Measurements from ENCODE around the gene DNAH14. TPM values are rescaled to one million over a fixed set of nuclear protein-coding genes. Genes with fewer than 3 reads are reported as not detected.

Gene DNAH14
- total RNA-seq, 2 donors from 2014 or later: 36.6 to 41.6 TPM

DNA sequence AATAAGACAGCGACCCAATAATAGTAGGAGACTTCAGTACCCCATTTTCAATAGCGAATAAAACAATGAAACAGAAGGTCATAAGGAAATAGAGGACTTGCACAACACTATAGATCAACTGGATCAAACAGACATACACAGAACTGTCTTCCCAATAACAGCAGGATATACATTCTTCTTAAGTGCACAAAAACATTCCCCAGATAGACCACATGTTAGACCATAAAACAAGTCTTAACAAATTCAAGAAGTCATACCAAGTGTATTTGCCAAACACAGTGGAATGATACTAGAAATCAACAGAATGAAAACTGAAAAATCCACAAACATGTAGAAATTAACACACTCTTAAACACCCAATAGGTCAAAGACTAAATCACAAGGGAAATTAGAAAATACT is 420.4 kb downstream of the DNAH14 start:
- no peaks in the 10 kb centered on the region for H3K9me3 ChIP-seq (ENCODE audit: control insufficient read depth, low read length)
- no peaks in the 10 kb centered on the region for H3K36me3 ChIP-seq (ENCODE audit: control insufficient read depth, insufficient read depth, low read length)
- H3K27ac ChIP-seq (ENCODE audit: low read depth, low read length): no peak overlapping the region
- Mint-ChIP-seq H3K4me1 (peaks cover 6% of the 10 kb centered on the region), H3K27ac (no peak overlapping the region), H3K9me3 (no peaks in the 10 kb centered on the region), H3K4me3 (no peak overlapping the region), H3K27me3 (ENCODE audit: insufficient read depth) (peaks cover 26% of the 10 kb centered on the region), H3K36me3 (ENCODE audit: low read depth) (no peaks in the 10 kb centered on the region)
- 91% methylated on average over 2 of the region's 2 CpGs; no CpG with 5 or more reads in 1 of the 2 experiments for WGBS, 2 experiments (ENCODE audit: insufficient coverage in 1 of 2, insufficient read length in 1 of 2)
- no peaks in the 10 kb centered on the region for H3K4me1 ChIP-seq (ENCODE audit: control insufficient read depth, insufficient read depth, low read length)
- DNase-seq: no peak
- H3K9ac ChIP-seq (ENCODE audit: extremely low read depth, low read length, poor library complexity, severe bottlenecking): no peak overlapping the region
- H3K27me3 ChIP-seq (ENCODE audit: control insufficient read depth, insufficient read depth, low read length, poor library complexity, severe bottlenecking): no peaks in the 10 kb centered on the region
- TF ChIP-seq, protein P1, sequence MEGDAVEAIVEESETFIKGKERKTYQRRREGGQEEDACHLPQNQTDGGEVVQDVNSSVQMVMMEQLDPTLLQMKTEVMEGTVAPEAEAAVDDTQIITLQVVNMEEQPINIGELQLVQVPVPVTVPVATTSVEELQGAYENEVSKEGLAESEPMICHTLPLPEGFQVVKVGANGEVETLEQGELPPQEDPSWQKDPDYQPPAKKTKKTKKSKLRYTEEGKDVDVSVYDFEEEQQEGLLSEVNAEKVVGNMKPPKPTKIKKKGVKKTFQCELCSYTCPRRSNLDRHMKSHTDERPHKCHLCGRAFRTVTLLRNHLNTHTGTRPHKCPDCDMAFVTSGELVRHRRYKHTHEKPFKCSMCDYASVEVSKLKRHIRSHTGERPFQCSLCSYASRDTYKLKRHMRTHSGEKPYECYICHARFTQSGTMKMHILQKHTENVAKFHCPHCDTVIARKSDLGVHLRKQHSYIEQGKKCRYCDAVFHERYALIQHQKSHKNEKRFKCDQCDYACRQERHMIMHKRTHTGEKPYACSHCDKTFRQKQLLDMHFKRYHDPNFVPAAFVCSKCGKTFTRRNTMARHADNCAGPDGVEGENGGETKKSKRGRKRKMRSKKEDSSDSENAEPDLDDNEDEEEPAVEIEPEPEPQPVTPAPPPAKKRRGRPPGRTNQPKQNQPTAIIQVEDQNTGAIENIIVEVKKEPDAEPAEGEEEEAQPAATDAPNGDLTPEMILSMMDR (conservative IDR thresholded peaks at IDR 0.05): no peak
- no peak overlapping the region for H3K4me3 ChIP-seq (ENCODE audit: low read length)

DNA sequence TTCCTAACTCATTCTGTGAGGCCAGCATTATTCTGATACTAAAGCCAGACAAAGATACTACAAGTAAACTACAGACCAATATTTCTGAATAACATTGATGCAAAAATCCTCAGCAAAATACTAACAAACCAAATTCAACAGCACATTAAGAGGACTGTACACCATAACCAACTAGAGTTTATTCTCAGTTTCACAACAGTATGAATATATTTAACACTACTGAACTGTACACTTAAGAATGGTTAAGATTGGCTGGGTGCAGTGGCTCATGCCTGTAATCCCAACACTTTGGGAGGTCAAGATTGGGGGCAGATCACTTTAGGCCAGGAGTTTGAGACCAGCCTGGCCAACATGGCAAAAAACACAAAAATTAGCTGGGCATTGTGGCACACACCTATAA is 421.4 kb downstream of the DNAH14 start:
- Histone ChIP-seq H3K9ac (ENCODE audit: extremely low read depth, low read length, poor library complexity, severe bottlenecking) (no peak overlapping the region), H3K4me1 (ENCODE audit: control insufficient read depth, insufficient read depth, low read length) (no peaks in the 10 kb centered on the region), H3K4me3 (ENCODE audit: low read length) (no peak overlapping the region), H3K27ac (ENCODE audit: low read depth, low read length) (no peak overlapping the region), H3K36me3 (ENCODE audit: control insufficient read depth, insufficient read depth, low read length) (no peaks in the 10 kb centered on the region), H3K9me3 (ENCODE audit: control insufficient read depth, low read length) (no peaks in the 10 kb centered on the region), H3K27me3 (ENCODE audit: control insufficient read depth, insufficient read depth, low read length, poor library complexity, severe bottlenecking) (no peaks in the 10 kb centered on the region)
- H3K27ac Mint-ChIP-seq: no peak overlapping the region
- H3K27me3 Mint-ChIP-seq (ENCODE audit: insufficient read depth): peaks cover 28% of the 10 kb centered on the region
- no peak overlapping the region for H3K4me3 Mint-ChIP-seq
- H3K9me3 Mint-ChIP-seq: no peaks in the 10 kb centered on the region
- peaks cover 6% of the 10 kb centered on the region for H3K4me1 Mint-ChIP-seq
- TF ChIP-seq, protein P1 (conservative IDR thresholded peaks at IDR 0.05): no peak
- H3K36me3 Mint-ChIP-seq (ENCODE audit: low read depth): no peaks in the 10 kb centered on the region
- no peak for DNase-seq

DNA sequence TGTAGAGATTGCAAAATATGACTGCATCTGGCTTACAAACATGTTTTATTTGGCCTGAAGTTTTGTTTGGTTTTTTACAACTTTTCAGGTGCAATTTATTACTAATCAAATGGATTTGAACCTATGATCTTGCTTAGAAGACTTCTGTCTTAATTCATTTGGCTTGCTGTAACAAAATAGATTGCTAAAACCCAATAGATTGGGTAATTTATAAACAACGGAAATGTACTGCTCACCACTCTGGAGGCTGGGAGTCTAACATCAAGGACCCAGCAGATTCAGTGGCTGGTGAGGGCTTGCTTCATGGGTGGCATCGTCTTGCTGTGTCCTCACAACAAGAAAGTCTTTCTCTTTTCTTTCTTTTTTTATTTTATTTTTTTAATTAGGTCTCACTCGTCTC is 425.4 kb downstream of the DNAH14 start:
- Histone ChIP-seq H3K27ac (ENCODE audit: low read depth, low read length) (no peak overlapping the region), H3K4me3 (ENCODE audit: low read length) (no peak overlapping the region), H3K9ac (ENCODE audit: extremely low read depth, low read length, poor library complexity, severe bottlenecking) (no peak overlapping the region), H3K36me3 (ENCODE audit: control insufficient read depth, insufficient read depth, low read length) (no peaks in the 10 kb centered on the region), H3K9me3 (ENCODE audit: control insufficient read depth, low read length) (no peaks in the 10 kb centered on the region), H3K4me1 (ENCODE audit: control insufficient read depth, insufficient read depth, low read length) (no peaks in the 10 kb centered on the region), H3K27me3 (ENCODE audit: control insufficient read depth, insufficient read depth, low read length, poor library complexity, severe bottlenecking) (no peaks in the 10 kb centered on the region)
- peaks cover 51% of the 10 kb centered on the region for H3K27me3 Mint-ChIP-seq (ENCODE audit: insufficient read depth)
- H3K4me3 Mint-ChIP-seq: no peak overlapping the region
- no peak for DNase-seq
- TF ChIP-seq, protein P1 (conservative IDR thresholded peaks at IDR 0.05): no peak
- no peak overlapping the region for H3K27ac Mint-ChIP-seq
- H3K36me3 Mint-ChIP-seq (ENCODE audit: low read depth): no peaks in the 10 kb centered on the region
- no peaks in the 10 kb centered on the region for H3K9me3 Mint-ChIP-seq
- 92% methylated on average over 3 of the region's 3 CpGs; no CpG with 5 or more reads in 1 of the 2 experiments for WGBS, 2 experiments (ENCODE audit: insufficient coverage in 1 of 2, insufficient read length in 1 of 2)
- peaks cover 6% of the 10 kb centered on the region for H3K4me1 Mint-ChIP-seq
